Osteocyte (in vitro differentiated cells): ENCODE results near the gene SYT9. TPM values are rescaled to one million over a fixed set of nuclear protein-coding genes. Genes with fewer than 3 reads are reported as not detected.

ENCODE experiments used
- DNase-seq: peaks from one replicate; pipeline ENCODE4 v3.0.0; 2021; ENCODE audit warnings: mixed read lengths; ENCODE audit not compliant: unreplicated experiment; ENCODE audit errors: extremely low spot score
- H3K27ac Mint-ChIP-seq: one replicate; pipeline ENCODE4 v1.8.0; 2021; ENCODE audit warnings: mild to moderate bottlenecking, mixed read lengths; ENCODE audit not compliant: unreplicated experiment
- H3K27me3 Mint-ChIP-seq: one replicate; pipeline ENCODE4 v1.8.0; 2021; ENCODE audit warnings: mixed read lengths; ENCODE audit not compliant: unreplicated experiment
- H3K36me3 Mint-ChIP-seq: one replicate; pipeline ENCODE4 v1.8.0; 2021; ENCODE audit warnings: mixed read lengths; ENCODE audit not compliant: unreplicated experiment
- H3K4me1 Mint-ChIP-seq: one replicate; pipeline ENCODE4 v1.8.0; 2021; ENCODE audit warnings: mixed read lengths; ENCODE audit not compliant: unreplicated experiment
- H3K4me3 Mint-ChIP-seq: one replicate; pipeline ENCODE4 v1.8.0; 2021; ENCODE audit warnings: mild to moderate bottlenecking, moderate library complexity, mixed read lengths; ENCODE audit not compliant: unreplicated experiment
- H3K9me3 Mint-ChIP-seq: one replicate; pipeline ENCODE4 v1.8.0; 2021; ENCODE audit warnings: mixed read lengths; ENCODE audit not compliant: unreplicated experiment
- CTCF ChIP-seq: fragments of 200-600 bp; sonication (generic); IDR thresholded peaks from 2 replicates; pipeline ENCODE4 v1.5.0; 2021; ENCODE audit warnings: antibody characterized with exemption, mild to moderate bottlenecking, moderate library complexity
- total RNA-seq: library from RNA; stranded (reverse); gene quantifications from 2 replicates; pipeline ENCODE4 v1.2.1, GENCODE V29; 2021

The SYT9 gene
- total RNA-seq, 1 donor from 2014 or later: 0.40 TPM

DNA sequence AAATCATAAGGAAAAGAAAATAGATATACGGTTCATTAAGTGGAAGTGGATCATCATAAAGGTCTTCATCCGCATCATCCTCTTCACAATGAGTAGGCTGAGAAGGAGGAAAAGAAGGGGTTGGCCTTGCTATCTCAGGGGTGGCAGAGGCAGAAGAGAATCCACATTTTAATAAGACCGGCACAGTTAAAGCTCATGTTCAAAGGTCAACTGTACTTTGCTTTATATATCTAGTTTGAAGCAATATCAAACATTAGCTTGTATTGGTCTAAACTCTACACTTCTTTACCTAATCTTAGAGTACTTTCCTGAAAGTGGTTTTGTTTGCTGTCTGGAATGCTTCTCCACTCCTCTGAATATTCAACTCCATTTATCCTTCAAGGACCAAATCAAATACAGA, 256.4 kb downstream of the SYT9 start:
- peaks cover 6% of the 10 kb centered on the region for H3K36me3 Mint-ChIP-seq
- H3K27me3 Mint-ChIP-seq: no peaks in the 10 kb centered on the region
- no peak overlapping the region for H3K4me3 Mint-ChIP-seq
- no peak overlapping the region for H3K27ac Mint-ChIP-seq
- no peak for DNase-seq
- H3K9me3 Mint-ChIP-seq: no peaks in the 10 kb centered on the region
- peaks cover 19% of the 10 kb centered on the region for H3K4me1 Mint-ChIP-seq
- no peak for TF ChIP-seq CTCF

DNA sequence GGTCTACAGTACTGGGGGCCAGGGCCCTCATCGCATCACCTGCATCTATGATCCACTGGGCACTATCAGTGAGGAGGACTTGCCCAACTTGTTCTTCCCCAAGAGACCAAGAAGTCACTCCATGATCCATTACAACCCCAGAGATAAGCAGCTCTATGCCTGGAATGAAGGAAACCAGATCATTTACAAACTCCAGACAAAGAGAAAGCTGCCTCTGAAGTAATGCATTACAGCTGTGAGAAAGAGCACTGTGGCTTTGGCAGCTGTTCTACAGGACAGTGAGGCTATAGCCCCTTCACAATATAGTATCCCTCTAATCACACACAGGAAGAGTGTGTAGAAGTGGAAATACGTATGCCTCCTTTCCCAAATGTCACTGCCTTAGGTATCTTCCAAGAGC, 258.3 kb downstream of the SYT9 start:
- H3K9me3 Mint-ChIP-seq: no peaks in the 10 kb centered on the region

DNA sequence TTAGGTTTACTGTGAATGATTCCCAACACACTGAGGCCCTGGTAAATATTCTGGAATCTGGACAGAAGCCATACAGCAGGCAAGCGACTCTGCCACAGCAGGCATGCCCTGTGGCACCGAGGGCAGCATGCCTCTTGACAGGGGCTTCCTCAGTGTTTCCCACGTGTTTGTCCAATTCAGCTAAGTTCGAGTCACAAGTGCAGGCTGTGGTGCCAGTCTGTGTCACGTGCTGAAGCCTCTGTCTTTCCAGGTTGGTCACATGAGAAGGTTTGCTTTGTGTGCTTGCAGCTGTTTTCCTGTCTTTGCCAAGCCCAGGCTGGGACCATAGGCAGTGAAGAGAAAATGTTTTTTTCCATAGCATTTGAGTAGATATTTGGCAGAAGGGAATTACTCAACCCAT, 259.7 kb downstream of the SYT9 start:
- H3K4me3 Mint-ChIP-seq: no peak overlapping the region
- TF ChIP-seq CTCF: no peak
- no peaks in the 10 kb centered on the region for H3K9me3 Mint-ChIP-seq
- H3K4me1 Mint-ChIP-seq: peaks cover 28% of the 10 kb centered on the region
- peaks cover 17% of the 10 kb centered on the region for H3K27me3 Mint-ChIP-seq
- DNase-seq: no peak
- peak overlapping the region; percentile 39 for H3K27ac Mint-ChIP-seq
- peaks cover 6% of the 10 kb centered on the region for H3K36me3 Mint-ChIP-seq

More for the DNA sequence above, 258.3 kb downstream of the SYT9 start:
- Mint-ChIP-seq H3K27me3 (peaks cover 4% of the 10 kb centered on the region), H3K36me3 (peaks cover 6% of the 10 kb centered on the region), H3K4me3 (no peak overlapping the region), H3K4me1 (peaks cover 28% of the 10 kb centered on the region), H3K27ac (no peak overlapping the region)
- no peak for DNase-seq
- no peak for TF ChIP-seq CTCF

GRCh38 chr11:7512525-7513233, 261.0 kb downstream of the SYT9 start:
- Mint-ChIP-seq H3K4me1 (peaks cover 28% of the 10 kb centered on the region), H3K27me3 (peaks cover 24% of the 10 kb centered on the region), H3K27ac (peak overlapping the region; percentile 83), H3K4me3 (peak overlapping the region; percentile 88), H3K9me3 (no peaks in the 10 kb centered on the region), H3K36me3 (peaks cover 6% of the 10 kb centered on the region)
- TF ChIP-seq CTCF: no peak
- DNase-seq: no peak

- Mint-ChIP-seq H3K36me3 (peaks cover 3% of the 10 kb centered on the region), H3K9me3 (no peaks in the 10 kb centered on the region), H3K27me3 (peaks cover 25% of the 10 kb centered on the region), H3K4me1 (peaks cover 28% of the 10 kb centered on the region), H3K27ac (peak within 1 kb of the TSS; percentile 83), H3K4me3 (peak within 1 kb of the TSS; percentile 88)
- peak; percentile 79 for TF ChIP-seq CTCF
- peak; percentile 90 for DNase-seq
Measured at GRCh38 chr11:7513234-7514098, 261.8 kb downstream of the SYT9 start, which contains the start of gene PPFIBP2. Gene PPFIBP2, plus strand, starts transcription at chr11:7513999. Its CDS starts 35,477 bp downstream, at chr11:7549476.
